Upper lobe of left lung (tissue), 6 donors: ENCODE measurements around the gene ITCH. TPM values are rescaled to one million over a fixed set of nuclear protein-coding genes. Genes with fewer than 3 reads are reported as not detected.

Experiments used
- ATAC-seq, 2 donors: fragments of 200-7000 bp; cut with Tn5 transposase; one replicate each; pipeline ENCODE4 v1.9.1; 2022; ENCODE audit warnings: mild to moderate bottlenecking in 2 of 2, moderate library complexity in 2 of 2; ENCODE audit not compliant: low FRiP score in 2 of 2
- DNase-seq, 2 donors: peaks; one replicate each; pipeline ENCODE4 v3.0.0-alpha.2; 2019 to 2020
- H3K27ac ChIP-seq, 4 donors: fragments of 200-600 bp; sonication (generic); one replicate each; pipeline ENCODE4 v1.5.1; 2016 to 2019
- H3K27me3 ChIP-seq, 4 donors: fragments of 200-600 bp; sonication (generic); one replicate each; pipeline ENCODE4 v1.5.1; 2017 to 2019
- H3K36me3 ChIP-seq, 4 donors: fragments of 200-600 bp; sonication (generic); one replicate each; pipeline ENCODE4 v1.5.1; 2016 to 2019
- H3K4me1 ChIP-seq, 4 donors: fragments of 200-600 bp; sonication (generic); one replicate each; pipeline ENCODE4 v1.5.1; 2018 to 2019
- H3K4me3 ChIP-seq, 4 donors: fragments of 200-600 bp; sonication (generic); one replicate each; pipeline ENCODE4 v1.5.1; 2017 to 2019; ENCODE audit warnings: mild to moderate bottlenecking in 2 of 4, moderate library complexity in 1 of 4
- H3K9me3 ChIP-seq, 4 donors: fragments of 200-600 bp; sonication (generic); one replicate each; pipeline ENCODE4 v1.5.1; 2018 to 2019
- CTCF ChIP-seq, 6 experiments: fragments of 450-650 bp in 4 of 6; fragments of 200-600 bp in 2 of 6; sonication (generic) in 2 of 6; IDR thresholded peaks; one replicate each; pipeline ENCODE4 v1.5.1; 2016 to 2019; ENCODE audit warnings: antibody characterized with exemption in 6 of 6
- EP300 ChIP-seq, 4 donors: sonication (generic); formaldehyde crosslinking; IDR thresholded peaks; one replicate each; pipeline ENCODE4 v1.5.1; 2017; ENCODE audit warnings: antibody characterized with exemption in 4 of 4, control low read depth in 2 of 4
- POLR2A ChIP-seq, 4 donors: fragments of 450-650 bp; IDR thresholded peaks; one replicate each; pipeline ENCODE4 v1.5.1; 2016 to 2017; ENCODE audit warnings: antibody characterized with exemption in 4 of 4, mild to moderate bottlenecking in 2 of 4
- POLR2AphosphoS5 ChIP-seq, 2 donors: sonication (generic); formaldehyde crosslinking; IDR thresholded peaks; one replicate each; pipeline ENCODE4 v1.5.1; 2017; ENCODE audit warnings: antibody characterized with exemption in 2 of 2
- WGBS, 2 donors: methylation state at CpG; one replicate each; pipeline ENCODE4 v1.1.5; 2017 to 2018; 5-methylcytosine and 5-hydroxymethylcytosine counted together
- total RNA-seq, 6 donors: library from RNA; depleted of rRNA in 4 of 6; stranded (reverse); fragments of >200 nt in 4 of 6; gene quantifications; one replicate each; pipeline versions ENCODE4 v1.1.0 to v1.2.1, GENCODE V29; 2016 to 2021
- donor health status: DM: no; HTN: no; CAD: no; lungs with moderate emphysema.
- donor health status: DM: no; HTN: yes; CAD: no; lungs with severe emphysema.

Gene ITCH
- total RNA-seq = 10 to 100 TPM; 26.6 to 57.2 (median 45.5) TPM

DNA sequence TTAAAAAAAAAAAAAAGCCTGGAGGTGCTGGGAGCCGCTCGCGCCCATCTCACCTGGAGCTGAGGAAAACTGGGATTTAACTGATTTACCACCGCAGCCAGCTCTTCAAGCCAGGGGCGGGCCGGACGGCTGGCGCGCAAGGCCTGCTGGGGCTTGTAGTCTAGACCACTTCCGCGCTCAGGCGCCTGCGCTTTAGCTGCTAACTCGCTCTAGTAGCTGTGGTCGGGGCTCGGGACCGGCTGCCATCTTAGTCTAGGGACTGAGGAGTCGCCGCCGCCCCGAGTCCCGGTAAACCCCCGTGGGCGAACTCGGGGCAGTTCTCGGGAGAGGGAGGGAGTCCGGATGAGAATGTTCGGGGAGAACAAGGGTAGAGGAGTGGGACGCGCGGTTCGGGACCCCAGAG lies at the start of gene ITCH:
TSS of gene ITCH (plus strand) at position 212 of the 403 bp plus-strand sequence. CDS start 30,539 bp downstream, outside the sequence.
- Histone ChIP-seq H3K4me3 (peak within 1 kb of the TSS; percentile 82 to 97 (median 88)), H3K27me3 (no peaks in the 10 kb centered on the region), H3K4me1 (peaks cover 37 to 51% (median 40%) of the 10 kb centered on the region in 4 donors), H3K36me3 (no peaks in the 10 kb centered on the region), H3K27ac (peak within 1 kb of the TSS; percentile 98 to 99 (median 98)), H3K9me3 (no peaks in the 10 kb centered on the region)
- DNase-seq (peak; percentile 97 to 98), ATAC-seq (peak; percentile 99 to 100)
- TF ChIP-seq CTCF (IDR thresholded peaks at IDR 0.05) (peak in 1 of 6 experiments; percentile 14), POLR2A (IDR thresholded peaks at IDR 0.05) (peak in 3 of 4 donors; percentile 91 to 94 (median 93)), EP300 (IDR thresholded peaks at IDR 0.05) (no peak), POLR2AphosphoS5 (IDR thresholded peaks at IDR 0.05) (peak; percentile 93 to 97)
- WGBS, 2 donors = 0 to 1% methylated on average over 18 to 32 of the region's 32 CpGs

GRCh38 chr20:34315236-34315635 lies 47.8 kb upstream of the ITCH start:
- H3K36me3 ChIP-seq = no peaks in the 10 kb centered on the region
- H3K27ac ChIP-seq = no peak overlapping the region
- WGBS, 2 donors = 87 to 90% methylated on average over 3 of the region's 3 CpGs
- ATAC-seq (no peak), DNase-seq (no peak)
- H3K9me3 ChIP-seq = no peaks in the 10 kb centered on the region
- peaks cover 0 to 13% (median 5%) of the 10 kb centered on the region in 4 donors for H3K27me3 ChIP-seq
- no peak for TF ChIP-seq POLR2AphosphoS5 (IDR thresholded peaks at IDR 0.05)
- TF ChIP-seq POLR2A (IDR thresholded peaks at IDR 0.05) = no peak
- no peak for TF ChIP-seq CTCF (IDR thresholded peaks at IDR 0.05)
- TF ChIP-seq EP300 (IDR thresholded peaks at IDR 0.05) = no peak
- H3K4me3 ChIP-seq = no peak overlapping the region
- peaks cover 10 to 20% (median 19%) of the 10 kb centered on the region in 4 donors for H3K4me1 ChIP-seq

DNA sequence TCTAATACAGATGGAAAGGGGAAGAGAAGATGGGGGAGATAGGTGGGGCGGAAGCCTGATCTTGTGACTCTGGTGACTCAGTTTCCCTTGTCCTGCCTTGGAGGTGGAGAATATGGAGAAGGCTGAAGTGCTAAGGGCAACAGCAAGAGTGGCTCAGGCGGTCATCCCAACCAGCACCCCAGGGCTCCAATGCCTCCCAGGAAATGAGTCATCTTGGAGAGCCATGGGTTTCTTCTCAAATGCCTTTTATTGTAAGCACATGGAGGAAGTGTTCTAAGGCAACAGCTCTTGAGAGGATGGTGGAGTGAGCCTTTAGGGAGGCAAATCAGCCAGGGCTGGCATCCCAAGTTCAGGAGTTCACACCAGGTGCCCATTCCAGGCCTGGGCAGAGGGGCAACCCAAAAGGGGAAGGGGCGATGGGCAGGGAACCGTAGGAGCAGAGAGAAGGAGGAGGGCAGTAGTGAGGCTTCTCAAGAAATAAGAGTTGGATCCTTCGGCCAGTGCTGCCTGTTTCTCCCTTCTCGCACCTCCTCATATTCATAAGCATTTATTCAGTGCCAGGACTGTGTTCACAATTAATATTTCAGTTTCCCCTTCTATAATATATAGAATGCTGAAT lies 46.8 kb upstream of the ITCH start:
- TF ChIP-seq POLR2AphosphoS5 (IDR thresholded peaks at IDR 0.05) (no peak), EP300 (IDR thresholded peaks at IDR 0.05) (no peak), POLR2A (IDR thresholded peaks at IDR 0.05) (no peak), CTCF (IDR thresholded peaks at IDR 0.05) (no peak)
- Histone ChIP-seq H3K4me1 (peaks cover 10 to 17% (median 17%) of the 10 kb centered on the region in 4 donors), H3K4me3 (no peak overlapping the region), H3K36me3 (no peaks in the 10 kb centered on the region), H3K27me3 (peaks cover 0 to 11% (median 5%) of the 10 kb centered on the region in 4 donors), H3K27ac (no peak overlapping the region), H3K9me3 (no peaks in the 10 kb centered on the region)
- ATAC-seq (no peak), DNase-seq (no peak)
- WGBS, 2 donors = 81 to 94% methylated on average over 6 of the region's 6 CpGs

DNA sequence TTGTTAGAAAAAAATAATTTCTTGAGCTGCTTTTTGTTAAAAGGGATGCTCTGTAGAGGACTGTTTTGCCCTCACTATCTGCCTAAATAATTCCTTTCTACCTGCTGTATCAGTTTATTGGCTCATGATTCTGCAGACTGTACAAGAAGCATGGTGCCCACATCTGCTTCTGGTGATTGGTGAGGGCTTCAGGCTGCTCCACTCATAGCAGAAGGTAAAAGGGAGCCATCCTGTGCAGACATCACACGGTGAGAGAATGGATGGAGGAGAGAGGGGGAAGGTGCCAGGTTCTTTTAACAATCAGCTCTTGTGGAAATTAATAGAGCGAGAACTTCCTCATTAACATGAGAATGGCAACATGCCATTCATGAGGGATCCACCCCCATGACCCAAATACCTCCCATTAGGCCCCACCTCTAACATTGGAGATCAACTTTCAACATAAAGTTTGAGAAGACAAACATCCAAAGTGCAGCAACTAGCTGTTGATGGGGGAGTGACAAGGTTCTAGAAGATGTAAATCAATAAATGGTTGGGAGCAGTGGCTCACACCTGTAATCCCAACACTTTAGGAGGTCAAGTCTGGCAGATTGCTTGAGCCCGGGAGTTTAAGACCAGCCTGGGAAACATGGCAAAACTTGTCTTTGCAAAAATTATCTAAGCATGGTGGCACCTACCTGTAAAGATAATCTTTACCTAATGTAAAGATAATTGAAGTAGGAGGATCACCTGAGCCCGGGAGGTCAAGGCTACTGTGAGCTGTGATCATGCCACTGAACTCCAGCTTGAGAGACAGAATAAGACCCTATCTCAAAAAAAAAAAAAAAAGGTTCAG lies 44.2 kb upstream of the ITCH start:
- no peak for ATAC-seq
- Histone ChIP-seq H3K36me3 (no peaks in the 10 kb centered on the region), H3K4me3 (no peak overlapping the region), H3K27ac (no peak overlapping the region), H3K27me3 (no peaks in the 10 kb centered on the region), H3K9me3 (no peaks in the 10 kb centered on the region), H3K4me1 (no peaks in the 10 kb centered on the region)
- TF ChIP-seq POLR2A (IDR thresholded peaks at IDR 0.05) (no peak), EP300 (IDR thresholded peaks at IDR 0.05) (no peak), POLR2AphosphoS5 (IDR thresholded peaks at IDR 0.05) (no peak), CTCF (IDR thresholded peaks at IDR 0.05) (no peak)
- 61 to 66% methylated on average over 4 of the region's 4 CpGs for WGBS, 2 donors
- no peak for DNase-seq
